K562 (cell line): ENCODE data around the gene GALNT7. TPM values are rescaled to one million over a fixed set of nuclear protein-coding genes. Genes with fewer than 3 reads are reported as not detected.
A peak's percentile ranks its signal among the peaks of the same experiment; 100 is the strongest.

Source experiments
- ATAC-seq: fragments of 200-7000 bp; cut with Tn5 transposase; 3 replicates; pipeline ENCODE4 v1.9.1; 2020; ENCODE audit warnings: moderate library complexity
- BruUV-seq: library from RNA; stranded (reverse); fragments of 400-500 nt; replicated peaks from 2 replicates; lab custom pipeline; 2021; lab: Mats Ljungman, UMichigan
- CTCF ChIA-PET: fragments of 300-600 bp; formaldehyde crosslinking; extraction: SDS; loops from one replicate; lab custom pipeline; 2021; ENCODE audit warnings: low intra/inter-chr PET ratio; lab: Yijun Ruan, JAX
- POLR2A ChIA-PET: fragments of 300-600, 350-650 bp; sonication (Branson Sonifier 250); formaldehyde crosslinking; extraction: SDS; loops from one replicate; lab custom pipeline; 2021; ENCODE audit warnings: antibody characterized with exemption, inconsistent platforms; lab: Yijun Ruan, JAX
- DNase-seq, 4 experiments: peaks; one replicate each; pipeline versions ENCODE4 v3.0.0 to v3.0.0-alpha.2; 2011 to 2018; ENCODE audit warnings: low spot score in 3 of 4, mixed read lengths in 3 of 4; ENCODE audit errors: extremely low read depth in 1 of 4
- FAIRE-seq: peaks from 2 replicates; lab custom pipeline; 2011; peaks lifted over from hg19 to GRCh38; lab: Jason Lieb, UNC
- H2AFZ ChIP-seq: 2 replicates; pipeline ENCODE4 v1.6.0; 2011; ENCODE audit warnings: low read depth, low read length, control low read depth, inconsistent platforms
- H3K27ac ChIP-seq: fragments of 200-600 bp; 3 replicates; pipeline ENCODE4 v1.8.0; 2011; ENCODE audit warnings: low read depth, mild to moderate bottlenecking, control low read depth, inconsistent platforms, low read length, moderate library complexity, mixed read lengths; ENCODE audit errors: extremely low read depth
- H3K27me3 ChIP-seq, 2 experiments: fragments of 300-600 bp in 1 of 2; 2 replicates in 1 of 2; 3 replicates in 1 of 2; pipeline versions ENCODE4 v1.6.0 to v1.8.0; 2011; ENCODE audit warnings: inconsistent platforms in 2 of 2, low read length in 2 of 2, mild to moderate bottlenecking in 1 of 2, mixed read lengths in 1 of 2, moderate library complexity in 1 of 2; ENCODE audit not compliant: control insufficient read depth in 2 of 2, insufficient read depth in 2 of 2
- H3K36me3 ChIP-seq: fragments of 300-600 bp; 3 replicates; pipeline ENCODE4 v1.8.0; 2011; ENCODE audit warnings: mild to moderate bottlenecking, low read length, inconsistent platforms; ENCODE audit not compliant: control insufficient read depth, insufficient read depth
- H3K4me1 ChIP-seq, 2 experiments: fragments of 200-600 bp in 1 of 2; replicated peaks in 1 of 2; 2 replicates in 1 of 2; 3 replicates in 1 of 2; pipeline versions ENCODE4 v1.5.1 to v1.8.0; 2011; ENCODE audit warnings: inconsistent platforms in 2 of 2, low read length in 2 of 2, mild to moderate bottlenecking in 1 of 2, mixed read lengths in 1 of 2, moderate library complexity in 1 of 2; ENCODE audit not compliant: control insufficient read depth in 2 of 2, insufficient read depth in 2 of 2
- H3K4me2 ChIP-seq: 2 replicates; pipeline ENCODE4 v1.6.1; 2011; ENCODE audit warnings: low read length, control low read depth, inconsistent platforms, mixed read lengths; ENCODE audit not compliant: insufficient read depth
- H3K4me3 ChIP-seq: fragments of 200-600 bp; sonication (generic), shearing (Covaris generic); 2 replicates; pipeline ENCODE4 v1.5.1; 2016; ENCODE audit warnings: control low read depth, inconsistent platforms
- H3K79me2 ChIP-seq: fragments of 200-600 bp; 3 replicates; pipeline ENCODE4 v1.8.0; 2011; ENCODE audit warnings: low read length, inconsistent platforms; ENCODE audit not compliant: control insufficient read depth, insufficient read depth
- H3K9ac ChIP-seq, 2 experiments: 2 replicates each; pipeline versions ENCODE4 v1.6.0 to v1.6.1; 2011; ENCODE audit warnings: low read depth in 2 of 2, low read length in 2 of 2, control low read depth in 1 of 2, inconsistent platforms in 1 of 2, mild to moderate bottlenecking in 1 of 2, mixed read lengths in 1 of 2; ENCODE audit not compliant: insufficient read depth in 1 of 2
- H3K9me1 ChIP-seq: one replicate; pipeline ENCODE4 v1.6.0; 2011; ENCODE audit warnings: inconsistent platforms, mild to moderate bottlenecking, low read length, moderate library complexity; ENCODE audit not compliant: control insufficient read depth, insufficient read depth
- H3K9me3 ChIP-seq: replicated peaks from 2 replicates; pipeline ENCODE4 v1.5.1; 2011; ENCODE audit warnings: low read depth, low read length, inconsistent platforms; ENCODE audit not compliant: control insufficient read depth, insufficient read depth
- H4K20me1 ChIP-seq: replicated peaks from 2 replicates; pipeline ENCODE4 v1.6.1; 2011; ENCODE audit warnings: low read length, inconsistent platforms, mixed read lengths; ENCODE audit not compliant: control insufficient read depth, insufficient read depth
- ATF1 ChIP-seq, 2 experiments: fragments of 450-650 bp in 1 of 2; IDR thresholded peaks; 2 replicates each; pipeline ENCODE4 v1.6.1; 2016; ENCODE audit warnings: missing compliant biosample characterization in 1 of 2, missing genetic modification characterization in 1 of 2
- CXXC5 ChIP-seq: fragments of 250-450 bp; sonication (Bioruptor Pico); IDR thresholded peaks from 2 replicates; pipeline ENCODE4 v1.8.0; 2022; ENCODE audit warnings: inconsistent platforms, mild to moderate bottlenecking, moderate library complexity
- ETS2 ChIP-seq: IDR thresholded peaks from 2 replicates; pipeline ENCODE4 v1.6.1; 2016; ENCODE audit warnings: borderline replicate concordance, missing genetic modification characterization, mild to moderate bottlenecking, moderate library complexity, missing compliant biosample characterization; ENCODE audit not compliant: poor library complexity, severe bottlenecking
- HNRNPH1 ChIP-seq: fragments of 200-400 bp; formaldehyde crosslinking; optimal IDR thresholded peaks from 2 replicates; pipeline ENCODE3; 2017; ENCODE audit warnings: low read depth, mild to moderate bottlenecking, low read length, moderate library complexity
- PRPF4 ChIP-seq: fragments of 200-400 bp; formaldehyde crosslinking; IDR thresholded peaks from one replicate; pipeline ENCODE4 v1.6.1; 2017; ENCODE audit warnings: low read length, low read depth, mild to moderate bottlenecking; ENCODE audit not compliant: insufficient read depth, poor library complexity, severe bottlenecking
- PTBP1 ChIP-seq: fragments of 200-400 bp; formaldehyde crosslinking; IDR thresholded peaks from 2 replicates; pipeline ENCODE4 v1.6.1; 2017; ENCODE audit warnings: low read depth, low read length
- RBM34 ChIP-seq: fragments of 200-400 bp; formaldehyde crosslinking; IDR thresholded peaks from 2 replicates; pipeline ENCODE4 v1.6.1; 2018; ENCODE audit warnings: low read length, borderline replicate concordance; ENCODE audit not compliant: insufficient read depth
- SMAD1 ChIP-seq: fragments of 150-350 bp; IDR thresholded peaks from 2 replicates; pipeline ENCODE4 v1.6.1; 2014; ENCODE audit warnings: low read length, low read depth; ENCODE audit not compliant: partially characterized antibody
- TAF9B ChIP-seq: fragments of 450-650 bp; IDR thresholded peaks from 2 replicates; pipeline ENCODE4 v1.6.1; 2018; ENCODE audit warnings: mild to moderate bottlenecking; ENCODE audit not compliant: partially characterized antibody
- TAL1 ChIP-seq: fragments of 450-650 bp; IDR thresholded peaks from 2 replicates; pipeline ENCODE4 v1.6.1; 2016; ENCODE audit warnings: mild to moderate bottlenecking
- ZFP30 ChIP-seq: fragments of 250-450 bp; sonication (Bioruptor Pico); IDR thresholded peaks from 2 replicates; pipeline ENCODE4 v1.8.0; 2022; ENCODE audit warnings: moderate library complexity, mild to moderate bottlenecking, inconsistent platforms, borderline replicate concordance
- ZNF263 ChIP-seq: sonication (generic); formaldehyde crosslinking; IDR thresholded peaks from 2 replicates; pipeline ENCODE4 v1.8.0; 2022; ENCODE audit warnings: mild to moderate bottlenecking, missing genetic modification reagents, borderline replicate concordance
- ZNF696 ChIP-seq: fragments of 250-450 bp; sonication (Bioruptor Pico); conservative IDR thresholded peaks from 2 replicates; pipeline ENCODE4 v1.4.0; 2020; ENCODE audit warnings: mild to moderate bottlenecking, moderate library complexity
- in situ Hi-C: fragments of 300-500 bp; cut with MboI; formaldehyde crosslinking; loops from 4 replicates; pipeline ENCODE4 v1.15.0; 2018; ENCODE audit warnings: inconsistent platforms, mixed read lengths
- intact Hi-C: fragments of 100-400 bp; cut with micrococcal nuclease; formaldehyde crosslinking; loops from 2 replicates; pipeline ENCODE4 v1.14.2; 2022
- polyA plus RNA-seq, 8 experiments: library from polyadenylated mRNA; depleted of rRNA in 4 of 8; stranded (reverse) in 5 of 8; unstranded in 3 of 8; fragments of >200 nt; fragmentation: Nextera tagmentation in 2 of 8; fragmentation: Illumina TruSeq in 1 of 8; extraction: Ambion mirVana in 2 of 8; extraction: Trizol in 1 of 8; gene quantifications; 2 replicates each; pipeline versions ENCODE4 v1.2.1 to v1.2.3, GENCODE V29; 2011 to 2014; ENCODE audit warnings: inconsistent platforms in 1 of 8, missing spikeins in 1 of 8
- total RNA-seq, 7 experiments: library from RNA; depleted of rRNA in 6 of 7; stranded (reverse); fragments of >200 nt in 6 of 7; fragmentation: Illumina TruSeq in 2 of 7; extraction: Trizol in 2 of 7; gene quantifications; 2 replicates each; pipeline versions ENCODE4 v1.2.1 to v1.2.3, GENCODE V29; 2011 to 2021; ENCODE audit warnings: low replicate concordance in 1 of 7
- TF ChIP-seq, protein P1 (sequence below): sonication (generic); IDR thresholded peaks from 2 replicates; pipeline ENCODE4 v1.6.1; 2016
- TF ChIP-seq, protein P2 (sequence below): sonication (generic); formaldehyde crosslinking; IDR thresholded peaks from 2 replicates; pipeline ENCODE4 v1.8.0; 2022; ENCODE audit warnings: missing genetic modification reagents, mild to moderate bottlenecking, moderate library complexity, borderline replicate concordance

Gene GALNT7
- total and polyA plus RNA-seq, 9 of the 15 experiments (the other 6 are each of a cell fraction or from before 2014, with no cell fraction given): 16.7 to 38.7 (median 31.1) TPM

DNA sequence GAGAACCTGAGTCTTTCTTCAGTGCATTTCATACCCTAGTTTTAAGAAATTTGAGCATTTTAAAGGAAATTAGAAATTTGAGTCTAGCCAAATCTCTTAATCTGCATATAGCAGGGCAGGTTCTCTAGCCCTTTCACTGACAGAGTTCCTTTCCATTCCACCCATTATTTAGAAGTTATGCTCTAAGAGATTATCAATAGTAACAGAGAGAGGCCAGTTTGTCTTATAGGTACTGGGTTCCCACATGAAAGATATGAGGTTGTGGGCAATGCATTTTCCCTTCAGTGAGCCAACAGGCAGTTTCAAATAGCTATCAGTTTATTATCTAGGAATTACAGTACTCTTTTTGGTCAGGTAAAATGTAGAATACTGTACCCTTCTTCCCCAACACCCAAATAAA lies 7.3 kb upstream of the GALNT7 start:
- no peak overlapping the region for H2AFZ ChIP-seq
- H3K4me1 ChIP-seq: peaks cover 0 to 14% of the 10 kb centered on the region in 2 experiments; a peak in 4 of 5 replicates
- intact Hi-C loops (no loop called here), in situ Hi-C loops (no loop called here)
- H3K79me2 ChIP-seq: no peaks in the 10 kb centered on the region
- H3K4me3 ChIP-seq: no peak overlapping the region
- DNase-seq: no peak
- POLR2A ChIA-PET: no interaction called here
- TF ChIP-seq, protein P1, sequence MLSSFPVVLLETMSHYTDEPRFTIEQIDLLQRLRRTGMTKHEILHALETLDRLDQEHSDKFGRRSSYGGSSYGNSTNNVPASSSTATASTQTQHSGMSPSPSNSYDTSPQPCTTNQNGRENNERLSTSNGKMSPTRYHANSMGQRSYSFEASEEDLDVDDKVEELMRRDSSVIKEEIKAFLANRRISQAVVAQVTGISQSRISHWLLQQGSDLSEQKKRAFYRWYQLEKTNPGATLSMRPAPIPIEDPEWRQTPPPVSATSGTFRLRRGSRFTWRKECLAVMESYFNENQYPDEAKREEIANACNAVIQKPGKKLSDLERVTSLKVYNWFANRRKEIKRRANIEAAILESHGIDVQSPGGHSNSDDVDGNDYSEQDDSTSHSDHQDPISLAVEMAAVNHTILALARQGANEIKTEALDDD: peak; percentile 49; the same call in 1 of the 2 replicates
- TF ChIP-seq PTBP1: no peak
- BruUV-seq: no TSS peak
- H3K4me2 ChIP-seq: no peak overlapping the region
- no peaks in the 10 kb centered on the region for H3K36me3 ChIP-seq
- H3K9me1 ChIP-seq: no peaks in the 10 kb centered on the region
- no peaks in the 10 kb centered on the region for H4K20me1 ChIP-seq
- CTCF ChIA-PET: no interaction called here
- no peak overlapping the region for H3K27ac ChIP-seq
- no peaks in the 10 kb centered on the region for H3K9me3 ChIP-seq
- no peak for FAIRE-seq
- H3K27me3 ChIP-seq: no peaks in the 10 kb centered on the region
- no peak overlapping the region for H3K9ac ChIP-seq
- ATAC-seq: peak; percentile 19; the same call in 2 of the 3 replicates

- H3K4me2 ChIP-seq: no peak overlapping the region
- ChIA-PET CTCF (interaction anchor here (0.6 kb wide), 1 partner anchor 129 kb away, joined by 3 read pairs; no protein-coding TSS in a partner anchor), POLR2A (interaction anchor here (0.9 to 1.3 kb wide), 4 partner anchors 9 to 110 kb away, joined by 3 to 4 read pairs (median 3); no protein-coding TSS in a partner anchor)
- peaks cover 16 to 19% of the 10 kb centered on the region in 2 experiments for H3K4me1 ChIP-seq
- H3K9me1 ChIP-seq: no peaks in the 10 kb centered on the region
- BruUV-seq: no TSS peak
- in situ Hi-C loops (loop anchor here (5.0 kb wide), 1 partner anchor 138 kb away; no protein-coding TSS in a partner anchor), intact Hi-C loops (loop anchor here (5.0 kb wide), 1 partner anchor 123 kb away; no protein-coding TSS in a partner anchor)
- DNase-seq (no peak), ATAC-seq (no peak), FAIRE-seq (no peak)
- no peaks in the 10 kb centered on the region for H3K36me3 ChIP-seq
- no peak overlapping the region for H3K4me3 ChIP-seq
- no peaks in the 10 kb centered on the region for H4K20me1 ChIP-seq
- H3K79me2 ChIP-seq: peaks cover 33% of the 10 kb centered on the region
- no peak overlapping the region for H2AFZ ChIP-seq
- H3K27ac ChIP-seq: no peak overlapping the region
- no peak overlapping the region for H3K9ac ChIP-seq
- H3K9me3 ChIP-seq: no peaks in the 10 kb centered on the region
- H3K27me3 ChIP-seq: no peaks in the 10 kb centered on the region
- TF ChIP-seq ZNF263 (CRISPR knock-in tag) (no peak), SMAD1 (no peak), TAL1 (no peak), ZFP30 (CRISPR knock-in tag) (no peak), ATF1 (CRISPR knock-in tag; IDR thresholded peaks at IDR 0.05) (no peak), ATF1 (tag; IDR thresholded peaks at IDR 0.05) (no peak), HNRNPH1 (no peak), ZNF696 (CRISPR knock-in tag) (no peak), CXXC5 (no peak), RBM34 (no peak), TAF9B (no peak), ETS2 (no peak), PRPF4 (no peak)
- TF ChIP-seq, protein P2, sequence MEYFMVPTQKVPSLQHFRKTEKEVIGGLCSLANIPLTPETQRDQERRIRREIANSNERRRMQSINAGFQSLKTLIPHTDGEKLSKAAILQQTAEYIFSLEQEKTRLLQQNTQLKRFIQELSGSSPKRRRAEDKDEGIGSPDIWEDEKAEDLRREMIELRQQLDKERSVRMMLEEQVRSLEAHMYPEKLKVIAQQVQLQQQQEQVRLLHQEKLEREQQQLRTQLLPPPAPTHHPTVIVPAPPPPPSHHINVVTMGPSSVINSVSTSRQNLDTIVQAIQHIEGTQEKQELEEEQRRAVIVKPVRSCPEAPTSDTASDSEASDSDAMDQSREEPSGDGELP (CRISPR knock-in tag): no peak
Observed at GRCh38 chr4:173165706-173166105, 2.9 kb upstream of the GALNT7 start.
